Endodermal cell (in vitro differentiated cells): ENCODE data around the gene EIF5A2. TPM values are rescaled to one million over a fixed set of nuclear protein-coding genes. Genes with fewer than 3 reads are reported as not detected.

Source experiments
- DNase-seq: peaks from one replicate; pipeline ENCODE4 v3.0.0-alpha.2; 2017
- H3K27ac ChIP-seq: 2 replicates; pipeline ENCODE4 v1.5.1; 2013; ENCODE audit warnings: mild to moderate bottlenecking, low read depth, low read length, moderate library complexity
- H3K27me3 ChIP-seq: 2 replicates; pipeline ENCODE4 v1.6.1; 2013; ENCODE audit warnings: mild to moderate bottlenecking, low read length, moderate library complexity; ENCODE audit not compliant: insufficient read depth, control insufficient read depth, poor library complexity, severe bottlenecking
- H3K36me3 ChIP-seq: 2 replicates; pipeline ENCODE4 v1.7.0; 2013; ENCODE audit warnings: mild to moderate bottlenecking, low read length, moderate library complexity; ENCODE audit not compliant: control insufficient read depth, insufficient read depth
- H3K4me1 ChIP-seq: one replicate; pipeline ENCODE4 v1.7.0; 2013; ENCODE audit warnings: low read length; ENCODE audit not compliant: control insufficient read depth, insufficient read depth
- H3K4me3 ChIP-seq: 2 replicates; pipeline ENCODE4 v1.5.1; 2013; ENCODE audit warnings: mild to moderate bottlenecking, low read length, moderate library complexity
- H3K9ac ChIP-seq: 2 replicates; pipeline ENCODE4 v1.6.1; 2013; ENCODE audit warnings: mild to moderate bottlenecking, low read length, moderate library complexity; ENCODE audit not compliant: poor library complexity, severe bottlenecking; ENCODE audit errors: extremely low read depth
- H3K9me3 ChIP-seq: 2 replicates; pipeline ENCODE4 v1.6.1; 2013; ENCODE audit warnings: mild to moderate bottlenecking, low read length, moderate library complexity; ENCODE audit not compliant: control insufficient read depth
- H3K27ac Mint-ChIP-seq: 2 replicates; pipeline ENCODE4 v1.8.0; 2020; ENCODE audit warnings: mixed read lengths
- H3K27me3 Mint-ChIP-seq: 2 replicates; pipeline ENCODE4 v1.8.0; 2021; ENCODE audit warnings: mild to moderate bottlenecking, mixed read lengths; ENCODE audit not compliant: insufficient read depth
- H3K36me3 Mint-ChIP-seq: 2 replicates; pipeline ENCODE4 v1.8.0; 2020; ENCODE audit warnings: low read depth, mixed read lengths
- H3K4me1 Mint-ChIP-seq: 2 replicates; pipeline ENCODE4 v1.8.0; 2020; ENCODE audit warnings: mixed read lengths
- H3K4me3 Mint-ChIP-seq: 2 replicates; pipeline ENCODE4 v1.8.0; 2020; ENCODE audit warnings: mild to moderate bottlenecking, moderate library complexity, mixed read lengths
- H3K9me3 Mint-ChIP-seq: 2 replicates; pipeline ENCODE4 v1.8.0; 2020; ENCODE audit warnings: mild to moderate bottlenecking, mixed read lengths
- CTCF ChIP-seq: fragments of 200-600 bp; sonication (generic); conservative IDR thresholded peaks from 2 replicates; pipeline ENCODE4 v1.5.0; 2021; ENCODE audit warnings: antibody characterized with exemption, mild to moderate bottlenecking
- WGBS, 2 experiments: methylation state at CpG; one replicate each; pipeline versions ENCODE4 v1.1.5 to v1.1.7; 2013; ENCODE audit warnings: missing lambda C conversion rate in 2 of 2, mixed read lengths in 1 of 2; ENCODE audit not compliant: insufficient coverage in 1 of 2, insufficient read length in 1 of 2; 5-methylcytosine and 5-hydroxymethylcytosine counted together
- total RNA-seq, 2 donors: library from RNA; stranded (reverse); fragmentation: NEBNext Ultra II Directional in 1 of 2; extraction: Animal tissue kit (Norgen Biotek cat#: 25700) in 1 of 2; gene quantifications; 2 replicates in 1 of 2; 3 replicates in 1 of 2; pipeline ENCODE4 v1.2.1, GENCODE V29; 2021

EIF5A2 gene
- total RNA-seq, 2 donors from 2014 or later: 8.4 to 12.4 TPM

- TF ChIP-seq CTCF: no peak
- DNase-seq: no peak
- H3K9ac ChIP-seq: no peak overlapping the region
Observed at GRCh38 chr3:170911051-170911450, 2.6 kb upstream of the EIF5A2 start.

GRCh38 chr3:170910542-170910941 lies 2.1 kb upstream of the EIF5A2 start:
- peaks cover 25% of the 10 kb centered on the region for H3K9me3 ChIP-seq
- H3K27ac ChIP-seq: no peak overlapping the region

More at GRCh38 chr3:170911051-170911450, 2.6 kb upstream of the EIF5A2 start:
- no peaks in the 10 kb centered on the region for H3K4me1 ChIP-seq
- H3K36me3 ChIP-seq: no peaks in the 10 kb centered on the region
- H3K27me3 ChIP-seq: peaks cover 17% of the 10 kb centered on the region
- no peak overlapping the region for H3K4me3 ChIP-seq
- WGBS, 2 experiments: 93 to 100% methylated on average over 3 of the region's 3 CpGs
- peaks cover 27% of the 10 kb centered on the region for H3K27me3 Mint-ChIP-seq
- peaks cover 24% of the 10 kb centered on the region for H3K4me1 Mint-ChIP-seq
- H3K27ac ChIP-seq: no peak overlapping the region
- H3K27ac Mint-ChIP-seq: no peak overlapping the region
- peaks cover 30% of the 10 kb centered on the region for H3K9me3 Mint-ChIP-seq
- H3K9me3 ChIP-seq: peaks cover 25% of the 10 kb centered on the region
- no peak overlapping the region for H3K4me3 Mint-ChIP-seq
- no peaks in the 10 kb centered on the region for H3K36me3 Mint-ChIP-seq

GRCh38 chr3:170909129-170909903 lies 879 bp upstream of the EIF5A2 start:
- H3K9me3 ChIP-seq: peaks cover 25% of the 10 kb centered on the region
- Mint-ChIP-seq H3K4me3 (peak overlapping the region; percentile 84), H3K27ac (no peak overlapping the region), H3K27me3 (peaks cover 27% of the 10 kb centered on the region), H3K36me3 (no peaks in the 10 kb centered on the region), H3K9me3 (peaks cover 30% of the 10 kb centered on the region), H3K4me1 (peaks cover 19% of the 10 kb centered on the region)
- no peak overlapping the region for H3K27ac ChIP-seq
- no peaks in the 10 kb centered on the region for H3K36me3 ChIP-seq
- no peak overlapping the region for H3K9ac ChIP-seq
- DNase-seq: no peak
- peaks cover 17% of the 10 kb centered on the region for H3K27me3 ChIP-seq
- H3K4me1 ChIP-seq: no peaks in the 10 kb centered on the region
- no peak for TF ChIP-seq CTCF
- peak overlapping the region; percentile 88 for H3K4me3 ChIP-seq
- 97% methylated on average over 9 to 17 of the region's 17 CpGs for WGBS, 2 experiments

More at GRCh38 chr3:170910542-170910941, 2.1 kb upstream of the EIF5A2 start:
- Histone ChIP-seq H3K9ac (no peak overlapping the region), H3K4me3 (no peak overlapping the region), H3K36me3 (no peaks in the 10 kb centered on the region), H3K4me1 (no peaks in the 10 kb centered on the region), H3K27me3 (peaks cover 17% of the 10 kb centered on the region)
- Mint-ChIP-seq H3K36me3 (no peaks in the 10 kb centered on the region), H3K4me3 (no peak overlapping the region), H3K27me3 (peaks cover 27% of the 10 kb centered on the region), H3K4me1 (peaks cover 24% of the 10 kb centered on the region), H3K27ac (no peak overlapping the region), H3K9me3 (peaks cover 30% of the 10 kb centered on the region)
- no peak for TF ChIP-seq CTCF
- no peak for DNase-seq
